Activated CD4-positive, alpha-beta T cell treated with anti-CD3 and anti-CD28 coated beads for 36 hours (primary cell): Measurements from ENCODE around the gene CFAP92. TPM values are rescaled to one million over a fixed set of nuclear protein-coding genes. Genes with fewer than 3 reads are reported as not detected.

Experiments
- ATAC-seq: fragments of 200-7000 bp; cut with Tn5 transposase; one replicate; pipeline ENCODE4 v1.10.0; 2021; ENCODE audit warnings: mild to moderate bottlenecking, moderate library complexity
- CTCF ChIA-PET: fragments of 350-600 bp; sonication (Branson Sonifier 250); formaldehyde crosslinking; loops from one replicate; lab custom pipeline; 2021; ENCODE audit warnings: antibody characterized with exemption; lab: Charles Lee
- POLR2A ChIA-PET: fragments of 350-600 bp; sonication (Branson Sonifier 250); formaldehyde crosslinking; loops from one replicate; lab custom pipeline; 2021; ENCODE audit warnings: antibody characterized with exemption, inconsistent platforms; lab: Charles Lee
- DNase-seq: peaks from one replicate; pipeline ENCODE4 v3.0.0-alpha.2; 2020
- H3K27ac Mint-ChIP-seq: one replicate; pipeline ENCODE4 v1.8.0; 2021; ENCODE audit warnings: mixed read lengths
- H3K27me3 Mint-ChIP-seq: one replicate; pipeline ENCODE4 v1.8.0; 2021; ENCODE audit warnings: mixed read lengths
- H3K36me3 Mint-ChIP-seq: one replicate; pipeline ENCODE4 v1.8.0; 2021; ENCODE audit warnings: low read depth, mixed read lengths
- H3K4me1 Mint-ChIP-seq: one replicate; pipeline ENCODE4 v1.8.0; 2021; ENCODE audit warnings: mixed read lengths
- H3K4me3 Mint-ChIP-seq: one replicate; pipeline ENCODE4 v1.8.0; 2021; ENCODE audit warnings: mild to moderate bottlenecking, moderate library complexity, mixed read lengths
- H3K9me3 Mint-ChIP-seq: one replicate; pipeline ENCODE4 v1.8.0; 2021; ENCODE audit warnings: low read depth, mixed read lengths
- intact Hi-C, 2 experiments: fragments of 100-400 bp; cut with DNase I in 1 of 2; cut with micrococcal nuclease in 1 of 2; formaldehyde crosslinking; loops; one replicate each; pipeline versions ENCODE4 v1.14.2 to v1.15.1; 2022 to 2024; cut with DNase I, micrococcal nuclease
- total RNA-seq, 2 experiments: library from RNA; stranded (reverse); gene quantifications; one replicate each; pipeline ENCODE4 v1.2.3, GENCODE V29; 2021

The CFAP92 gene
- total RNA-seq, 2 experiments from 2014 or later, result 0.64 to 0.88 TPM

- peak overlapping the region; percentile 96 for H3K27ac Mint-ChIP-seq
- peak; percentile 10 for ATAC-seq
Measured at GRCh38 chr3:129016720-129017483, 23.0 kb upstream of the CFAP92 start.

GRCh38 chr3:129016356-129016719, 22.5 kb upstream of the CFAP92 start:
- H3K4me3 Mint-ChIP-seq, result peak overlapping the region; percentile 63
- POLR2A ChIA-PET, result interaction anchor here (1.1 to 2.1 kb wide), 8 partner anchors 10 to 299 kb away, joined by 3 to 19 read pairs (median 4); partner anchors contain the start of gene CFAP92
- DNase-seq (peak; percentile 80), ATAC-seq (peak; percentile 84)
- no peaks in the 10 kb centered on the region for H3K9me3 Mint-ChIP-seq
- no peaks in the 10 kb centered on the region for H3K36me3 Mint-ChIP-seq
- CTCF ChIA-PET, result interaction anchor here (0.6 to 6.2 kb wide), 17 partner anchors 9 to 592 kb away, joined by 3 to 62 read pairs (median 4); partner anchors contain the start of gene CFAP92
- peaks cover 36% of the 10 kb centered on the region for H3K4me1 Mint-ChIP-seq
- peak overlapping the region; percentile 96 for H3K27ac Mint-ChIP-seq
- intact Hi-C loops, result loop anchor here (1.0 to 2.0 kb wide), 2 partner anchors 46 kb away; no protein-coding TSS in a partner anchor
- no peaks in the 10 kb centered on the region for H3K27me3 Mint-ChIP-seq

More at GRCh38 chr3:129016720-129017483, 23.0 kb upstream of the CFAP92 start:
- POLR2A ChIA-PET, result interaction anchor here (1.1 to 2.1 kb wide), 6 partner anchors 9 to 299 kb away, joined by 3 to 19 read pairs (median 4); a partner anchor contains a TSS
- H3K4me3 Mint-ChIP-seq, result peak overlapping the region; percentile 63
- intact Hi-C loops, result loop anchor here (1.0 to 2.0 kb wide), 2 partner anchors 46 to 47 kb away; no protein-coding TSS in a partner anchor
- H3K36me3 Mint-ChIP-seq, result no peaks in the 10 kb centered on the region
- peaks cover 36% of the 10 kb centered on the region for H3K4me1 Mint-ChIP-seq
- no peaks in the 10 kb centered on the region for H3K9me3 Mint-ChIP-seq
- CTCF ChIA-PET, result interaction anchor here (0.6 to 6.2 kb wide), 15 partner anchors 9 to 593 kb away, joined by 3 to 62 read pairs (median 6); partner anchors contain the start of gene CFAP92
- peak; percentile 25 for DNase-seq
- no peaks in the 10 kb centered on the region for H3K27me3 Mint-ChIP-seq

GRCh38 chr3:129015388-129016105, 21.7 kb upstream of the CFAP92 start:
- ChIA-PET CTCF (interaction anchor here (0.6 to 6.2 kb wide), 18 partner anchors 8 to 313 kb away, joined by 3 to 62 read pairs (median 4); partner anchors contain the start of gene CFAP92), POLR2A (interaction anchor here (1.1 to 2.1 kb wide), 8 partner anchors 10 to 300 kb away, joined by 3 to 19 read pairs (median 4); partner anchors contain the start of gene CFAP92)
- ATAC-seq, result peak; percentile 66
- peak overlapping the region; percentile 63 for H3K4me3 Mint-ChIP-seq
- DNase-seq, result peak; percentile 55
- H3K36me3 Mint-ChIP-seq, result no peaks in the 10 kb centered on the region
- H3K27me3 Mint-ChIP-seq, result no peaks in the 10 kb centered on the region
- H3K4me1 Mint-ChIP-seq, result peaks cover 36% of the 10 kb centered on the region
- intact Hi-C loops, result loop anchor here (1.0 to 2.0 kb wide), 2 partner anchors 45 kb away; no protein-coding TSS in a partner anchor
- no peaks in the 10 kb centered on the region for H3K9me3 Mint-ChIP-seq
- H3K27ac Mint-ChIP-seq, result peak overlapping the region; percentile 96

GRCh38 chr3:129014793-129015345, 21.0 kb upstream of the CFAP92 start:
- H3K4me3 Mint-ChIP-seq, result no peak overlapping the region
- DNase-seq (no peak), ATAC-seq (no peak)
- H3K4me1 Mint-ChIP-seq, result peaks cover 36% of the 10 kb centered on the region
- POLR2A ChIA-PET, result interaction anchor here (0.6 to 1.6 kb wide), 3 partner anchors 11 to 21 kb away, joined by 4 to 7 read pairs (median 4); partner anchors contain the start of gene CFAP92
- no peaks in the 10 kb centered on the region for H3K27me3 Mint-ChIP-seq
- CTCF ChIA-PET, result interaction anchor here (0.6 to 6.2 kb wide), 10 partner anchors 7 to 231 kb away, joined by 3 to 62 read pairs (median 12); no protein-coding TSS in a partner anchor
- H3K36me3 Mint-ChIP-seq, result no peaks in the 10 kb centered on the region
- H3K9me3 Mint-ChIP-seq, result no peaks in the 10 kb centered on the region
- intact Hi-C loops, result no loop called here
- H3K27ac Mint-ChIP-seq, result peak overlapping the region; percentile 96

- peak overlapping the region; percentile 96 for H3K27ac Mint-ChIP-seq
Measured at GRCh38 chr3:129014148-129014547, 20.3 kb upstream of the CFAP92 start.

GRCh38 chr3:129013491-129013891, 19.6 kb upstream of the CFAP92 start:
- POLR2A ChIA-PET, result no interaction called here

More at GRCh38 chr3:129014148-129014547, 20.3 kb upstream of the CFAP92 start:
- intact Hi-C loops, result no loop called here
- H3K4me3 Mint-ChIP-seq, result no peak overlapping the region
- no peaks in the 10 kb centered on the region for H3K36me3 Mint-ChIP-seq
- ChIA-PET CTCF (interaction anchor here (0.6 to 6.2 kb wide), 4 partner anchors 10 to 100 kb away, joined by 3 to 62 read pairs (median 27); no protein-coding TSS in a partner anchor), POLR2A (no interaction called here)
- ATAC-seq (no peak), DNase-seq (no peak)
- peaks cover 36% of the 10 kb centered on the region for H3K4me1 Mint-ChIP-seq
- no peaks in the 10 kb centered on the region for H3K27me3 Mint-ChIP-seq
- H3K9me3 Mint-ChIP-seq, result no peaks in the 10 kb centered on the region

GRCh38 chr3:129010310-129010956, 16.6 kb upstream of the CFAP92 start:
- no peaks in the 10 kb centered on the region for H3K9me3 Mint-ChIP-seq
- no peak for DNase-seq
- no peaks in the 10 kb centered on the region for H3K27me3 Mint-ChIP-seq
- no peak overlapping the region for H3K4me3 Mint-ChIP-seq
- ChIA-PET CTCF (interaction anchor here (0.7 to 0.8 kb wide), 2 partner anchors 16 to 31 kb away, joined by 3 to 4 read pairs; no protein-coding TSS in a partner anchor), POLR2A (no interaction called here)
- no peak overlapping the region for H3K27ac Mint-ChIP-seq
- H3K36me3 Mint-ChIP-seq, result no peaks in the 10 kb centered on the region
- intact Hi-C loops, result no loop called here
- H3K4me1 Mint-ChIP-seq, result peaks cover 15% of the 10 kb centered on the region
- no peak for ATAC-seq

More at GRCh38 chr3:129013491-129013891, 19.6 kb upstream of the CFAP92 start:
- H3K9me3 Mint-ChIP-seq, result no peaks in the 10 kb centered on the region
- CTCF ChIA-PET, result interaction anchor here (0.7 to 6.2 kb wide), 6 partner anchors 9 to 331 kb away, joined by 3 to 62 read pairs (median 6); no protein-coding TSS in a partner anchor
- peaks cover 34% of the 10 kb centered on the region for H3K4me1 Mint-ChIP-seq
- H3K36me3 Mint-ChIP-seq, result no peaks in the 10 kb centered on the region
- no peaks in the 10 kb centered on the region for H3K27me3 Mint-ChIP-seq
- no peak for ATAC-seq
- no peak overlapping the region for H3K4me3 Mint-ChIP-seq
- peak overlapping the region; percentile 40 for H3K27ac Mint-ChIP-seq
- DNase-seq, result peak; percentile 31
- intact Hi-C loops, result no loop called here

GRCh38 chr3:129009266-129009665, 15.4 kb upstream of the CFAP92 start:
- H3K4me1 Mint-ChIP-seq, result peaks cover 13% of the 10 kb centered on the region
- H3K27ac Mint-ChIP-seq, result no peak overlapping the region
- POLR2A ChIA-PET, result no interaction called here
- CTCF ChIA-PET, result interaction anchor here (0.6 to 3.8 kb wide), 4 partner anchors 37 to 702 kb away, joined by 3 to 17 read pairs (median 3); no protein-coding TSS in a partner anchor
- no peaks in the 10 kb centered on the region for H3K27me3 Mint-ChIP-seq
- H3K9me3 Mint-ChIP-seq, result no peaks in the 10 kb centered on the region
- intact Hi-C loops, result no loop called here
- no peak overlapping the region for H3K4me3 Mint-ChIP-seq
- DNase-seq, result no peak
- ATAC-seq, result no peak
- no peaks in the 10 kb centered on the region for H3K36me3 Mint-ChIP-seq

- CTCF ChIA-PET, result interaction anchor here (1.0 to 3.8 kb wide), 6 partner anchors 9 to 237 kb away, joined by 3 to 17 read pairs (median 6); no protein-coding TSS in a partner anchor
Measured at GRCh38 chr3:129007792-129008191, 13.9 kb upstream of the CFAP92 start.

GRCh38 chr3:129006864-129007263, 13.0 kb upstream of the CFAP92 start:
- Mint-ChIP-seq H3K27ac (no peak overlapping the region), H3K36me3 (no peaks in the 10 kb centered on the region), H3K27me3 (peaks cover 18% of the 10 kb centered on the region), H3K9me3 (no peaks in the 10 kb centered on the region), H3K4me3 (no peak overlapping the region), H3K4me1 (peaks cover 27% of the 10 kb centered on the region)
- no peak for DNase-seq
- no peak for ATAC-seq
- ChIA-PET CTCF (interaction anchor here (0.8 to 3.8 kb wide), 6 partner anchors 8 to 238 kb away, joined by 3 to 17 read pairs (median 8); no protein-coding TSS in a partner anchor), POLR2A (no interaction called here)
- intact Hi-C loops, result no loop called here

More at GRCh38 chr3:129007792-129008191, 13.9 kb upstream of the CFAP92 start:
- H3K4me1 Mint-ChIP-seq, result peaks cover 20% of the 10 kb centered on the region
- H3K4me3 Mint-ChIP-seq, result no peak overlapping the region
- H3K27ac Mint-ChIP-seq, result no peak overlapping the region
- H3K27me3 Mint-ChIP-seq, result peaks cover 10% of the 10 kb centered on the region
- no peaks in the 10 kb centered on the region for H3K9me3 Mint-ChIP-seq
- H3K36me3 Mint-ChIP-seq, result no peaks in the 10 kb centered on the region
- POLR2A ChIA-PET, result interaction anchor here (1.1 kb wide), 1 partner anchor 20 kb away, joined by 3 read pairs; no protein-coding TSS in a partner anchor
- DNase-seq, result no peak
- ATAC-seq, result no peak
- intact Hi-C loops, result no loop called here
